Measurements from ENCODE around the gene CCDC122. TPM values are rescaled to one million over a fixed set of nuclear protein-coding genes. Genes with fewer than 3 reads are reported as not detected.
A peak's percentile ranks its signal among the peaks of the same experiment; 100 is the strongest.

Gene CCDC122
- total RNA-seq, 1 donor from 2014 or later, result 2.8 TPM

- no peak for DNase-seq
These were observed 78.7 kb downstream of the CCDC122 start for GRCh38 chr13:43800828-43801227.

GRCh38 chr13:43799191-43799590 is 80.3 kb downstream of the CCDC122 start:
- DNase-seq, result no peak

GRCh38 chr13:43797869-43798268 is 81.7 kb downstream of the CCDC122 start:
- DNase-seq, result no peak

GRCh38 chr13:43797159-43797558 is 82.4 kb downstream of the CCDC122 start:
- DNase-seq, result no peak

- no peak for DNase-seq
These were observed 85.1 kb downstream of the CCDC122 start for GRCh38 chr13:43794416-43794815.

- peak; percentile 17 for DNase-seq
These were observed 87.3 kb downstream of the CCDC122 start for GRCh38 chr13:43792076-43792881.

- peak; percentile 39 for DNase-seq
These were observed 91.5 kb downstream of the CCDC122 start for GRCh38 chr13:43787997-43788396.

- DNase-seq, result no peak
These were observed 92.0 kb downstream of the CCDC122 start for GRCh38 chr13:43787518-43787891.

- DNase-seq, result peak; percentile 87
These were observed 92.6 kb downstream of the CCDC122 start, which contains the start of gene ENOX1 for GRCh38 chr13:43786766-43787517. Gene ENOX1, minus strand, starts transcription at chr13:43786972.

GRCh38 chr13:43786472-43786765 is 93.1 kb downstream of the CCDC122 start:
- DNase-seq, result no peak

Small RNA genes within 50 kb of the gene (small RNA-seq; reads per million reads assigned to genes)
- not detected for gene AL162713.1 (ENCODE audit: low replicate concordance)

Other genes with a start within 250 kb of the CCDC122 start
- gene ENOX1, start 92.8 kb downstream of the CCDC122 start, total RNA-seq, result 9.7 TPM
- 4.9 TPM for gene LACC1, start 164 bp upstream of the CCDC122 start, total RNA-seq